Measurements from ENCODE around the gene PNMA1.

- TF ChIP-seq CTCF (conservative IDR thresholded peaks at IDR 0.05; ENCODE audit: low read length), result no peak
- no peak for TF ChIP-seq EZH2phosphoT487 (IDR thresholded peaks at IDR 0.05; ENCODE audit: borderline replicate concordance, low read depth, low read length)
Observed at GRCh38 chr14:73665130-73665529, 49.1 kb downstream of the PNMA1 start.
